Erythroblast (primary cell): ENCODE data around the gene FAM234A.

ENCODE experiments used
- GATA1 ChIP-seq: IDR thresholded peaks from 2 replicates; pipeline ENCODE4 v1.6.1; 2011; ENCODE audit warnings: low read depth, mild to moderate bottlenecking, control low read depth, low read length, moderate library complexity
- POLR2A ChIP-seq: IDR thresholded peaks from 2 replicates; pipeline ENCODE4 v1.6.1; 2011; ENCODE audit warnings: mild to moderate bottlenecking, low read length

DNA sequence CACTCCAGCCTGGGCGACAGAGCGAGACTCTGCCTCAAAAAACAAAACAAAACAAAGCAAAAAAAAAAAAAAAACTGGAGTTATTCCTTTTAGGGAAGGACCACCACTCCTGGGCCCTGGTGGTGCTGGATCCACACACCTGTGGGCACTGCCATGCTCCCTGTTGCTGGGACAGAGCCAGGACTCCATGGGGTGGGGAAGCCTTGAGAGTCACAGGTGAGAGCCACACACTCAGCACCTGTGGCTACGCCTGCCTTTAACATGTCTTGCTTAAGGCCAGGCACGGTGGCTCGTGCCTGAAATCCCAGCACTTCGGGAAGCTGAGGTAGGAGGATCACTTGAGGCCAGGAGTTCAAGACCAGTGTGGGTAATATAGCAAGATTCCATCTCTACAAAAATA lies 66.6 kb downstream of the FAM234A start:
- no peak for TF ChIP-seq POLR2A
- TF ChIP-seq GATA1 = no peak
